Memory B cell (primary cell): ENCODE results near the gene ASCC3.

Experiments used
- ATAC-seq: fragments of 150-1000 bp; cut with Tn5 transposase; 2 replicates; pipeline ENCODE4 v1.10.0; 2021; ENCODE audit warnings: low read depth, mild to moderate bottlenecking, moderate library complexity
- DNase-seq, 2 donors: peaks; one replicate each; pipeline ENCODE4 v3.0.0; 2022; ENCODE audit warnings: low spot score in 2 of 2
- H3K27ac Mint-ChIP-seq: one replicate; pipeline ENCODE4 v1.8.0; 2022; ENCODE audit warnings: mild to moderate bottlenecking, moderate library complexity, mixed read lengths
- H3K27me3 Mint-ChIP-seq: one replicate; pipeline ENCODE4 v1.8.0; 2022; ENCODE audit warnings: mixed read lengths
- H3K36me3 Mint-ChIP-seq: one replicate; pipeline ENCODE4 v1.8.0; 2022; ENCODE audit warnings: mild to moderate bottlenecking, mixed read lengths
- H3K4me1 Mint-ChIP-seq: one replicate; pipeline ENCODE4 v1.8.0; 2022; ENCODE audit warnings: mixed read lengths
- H3K4me3 Mint-ChIP-seq: one replicate; pipeline ENCODE4 v1.8.0; 2022; ENCODE audit warnings: mild to moderate bottlenecking, moderate library complexity, mixed read lengths
- H3K9me3 Mint-ChIP-seq: one replicate; pipeline ENCODE4 v1.8.0; 2022; ENCODE audit warnings: mixed read lengths

The ASCC3 gene

DNA sequence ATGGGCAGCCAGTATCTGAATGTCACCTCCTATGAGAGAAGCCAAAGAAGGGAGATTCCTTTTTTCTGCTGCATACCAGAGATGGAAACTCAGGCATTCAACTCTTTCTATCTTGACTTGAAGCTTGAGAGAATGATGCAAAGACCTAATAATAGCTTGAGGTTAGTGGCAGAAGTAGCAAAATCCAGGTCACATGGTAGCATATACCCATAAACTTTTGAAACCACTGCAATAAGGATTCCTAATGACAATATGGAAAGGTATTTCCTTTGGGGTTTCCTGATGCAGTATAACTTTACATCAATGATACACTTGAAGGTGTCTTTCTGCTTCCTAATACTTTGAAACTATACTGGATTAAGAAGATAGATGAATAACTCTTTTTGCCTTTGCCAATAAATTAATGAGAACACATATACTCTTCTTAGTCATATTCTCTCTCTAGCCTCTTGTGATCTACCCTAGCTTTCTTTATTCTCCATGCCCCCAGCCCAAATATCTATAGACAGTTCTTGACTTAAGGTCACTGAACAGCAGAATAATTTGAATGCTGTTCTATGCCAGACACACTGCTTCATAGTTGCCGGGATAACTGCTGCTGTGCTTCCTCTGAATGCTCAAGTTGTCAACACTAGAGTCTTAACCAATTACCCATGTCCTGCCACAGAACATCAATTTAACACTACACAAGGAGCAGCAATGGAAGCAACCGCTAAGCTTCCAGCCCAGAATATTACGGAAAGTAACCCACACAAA lies 260.9 kb downstream of the ASCC3 start:
- Mint-ChIP-seq H3K4me3 (no peak overlapping the region), H3K4me1 (peaks cover 2% of the 10 kb centered on the region), H3K27ac (no peak overlapping the region), H3K27me3 (no peaks in the 10 kb centered on the region), H3K9me3 (no peaks in the 10 kb centered on the region), H3K36me3 (peaks cover 45% of the 10 kb centered on the region)
- DNase-seq, result no peak
- no peak for ATAC-seq

- no peak overlapping the region for H3K4me3 Mint-ChIP-seq
- H3K27me3 Mint-ChIP-seq, result no peaks in the 10 kb centered on the region
- peaks cover 2% of the 10 kb centered on the region for H3K4me1 Mint-ChIP-seq
- H3K9me3 Mint-ChIP-seq, result no peaks in the 10 kb centered on the region
- DNase-seq (no peak), ATAC-seq (no peak)
- H3K36me3 Mint-ChIP-seq, result peaks cover 39% of the 10 kb centered on the region
- no peak overlapping the region for H3K27ac Mint-ChIP-seq
Observed at GRCh38 chr6:100618351-100618671, 262.8 kb downstream of the ASCC3 start.

GRCh38 chr6:100617633-100618350 lies 263.3 kb downstream of the ASCC3 start:
- peaks cover 2% of the 10 kb centered on the region for H3K4me1 Mint-ChIP-seq
- no peak for ATAC-seq
- no peak overlapping the region for H3K4me3 Mint-ChIP-seq
- peaks cover 38% of the 10 kb centered on the region for H3K36me3 Mint-ChIP-seq
- DNase-seq, result no peak
- no peaks in the 10 kb centered on the region for H3K9me3 Mint-ChIP-seq
- H3K27me3 Mint-ChIP-seq, result no peaks in the 10 kb centered on the region
- H3K27ac Mint-ChIP-seq, result no peak overlapping the region

DNA sequence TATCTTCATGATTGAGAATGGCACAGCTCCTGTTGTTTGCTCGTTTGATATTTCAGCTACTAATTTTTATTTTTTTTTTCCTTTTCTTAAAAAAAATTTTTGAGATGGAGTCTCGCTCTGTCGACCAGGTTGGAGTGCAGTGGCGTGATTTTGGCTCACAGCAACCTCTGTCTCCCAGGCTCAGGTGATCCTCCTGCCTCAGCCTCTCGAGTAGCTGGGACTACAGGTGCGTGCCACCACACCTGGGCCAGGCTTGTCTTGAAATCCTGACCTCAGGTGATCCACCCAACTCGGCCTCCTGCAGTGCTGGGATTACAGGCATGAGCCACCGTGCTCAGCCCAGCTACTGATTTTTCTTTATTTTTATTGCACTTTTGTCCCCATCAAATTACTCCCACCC lies 266.2 kb downstream of the ASCC3 start:
- H3K4me1 Mint-ChIP-seq, result peaks cover 2% of the 10 kb centered on the region
- H3K27ac Mint-ChIP-seq, result no peak overlapping the region
- H3K27me3 Mint-ChIP-seq, result no peaks in the 10 kb centered on the region
- no peaks in the 10 kb centered on the region for H3K9me3 Mint-ChIP-seq
- H3K36me3 Mint-ChIP-seq, result peaks cover 20% of the 10 kb centered on the region
- no peak overlapping the region for H3K4me3 Mint-ChIP-seq
- no peak for DNase-seq
- no peak for ATAC-seq

GRCh38 chr6:100614386-100614785 lies 266.7 kb downstream of the ASCC3 start:
- ATAC-seq (no peak), DNase-seq (no peak)
- H3K27ac Mint-ChIP-seq, result no peak overlapping the region
- H3K36me3 Mint-ChIP-seq, result peaks cover 18% of the 10 kb centered on the region
- H3K27me3 Mint-ChIP-seq, result no peaks in the 10 kb centered on the region
- peaks cover 2% of the 10 kb centered on the region for H3K4me1 Mint-ChIP-seq
- no peak overlapping the region for H3K4me3 Mint-ChIP-seq
- H3K9me3 Mint-ChIP-seq, result no peaks in the 10 kb centered on the region

GRCh38 chr6:100613656-100614055 lies 267.5 kb downstream of the ASCC3 start:
- H3K4me1 Mint-ChIP-seq, result peaks cover 2% of the 10 kb centered on the region
- H3K4me3 Mint-ChIP-seq, result no peak overlapping the region
- no peaks in the 10 kb centered on the region for H3K9me3 Mint-ChIP-seq
- H3K27me3 Mint-ChIP-seq, result no peaks in the 10 kb centered on the region
- DNase-seq (no peak), ATAC-seq (no peak)
- H3K36me3 Mint-ChIP-seq, result peaks cover 18% of the 10 kb centered on the region
- H3K27ac Mint-ChIP-seq, result no peak overlapping the region

DNA sequence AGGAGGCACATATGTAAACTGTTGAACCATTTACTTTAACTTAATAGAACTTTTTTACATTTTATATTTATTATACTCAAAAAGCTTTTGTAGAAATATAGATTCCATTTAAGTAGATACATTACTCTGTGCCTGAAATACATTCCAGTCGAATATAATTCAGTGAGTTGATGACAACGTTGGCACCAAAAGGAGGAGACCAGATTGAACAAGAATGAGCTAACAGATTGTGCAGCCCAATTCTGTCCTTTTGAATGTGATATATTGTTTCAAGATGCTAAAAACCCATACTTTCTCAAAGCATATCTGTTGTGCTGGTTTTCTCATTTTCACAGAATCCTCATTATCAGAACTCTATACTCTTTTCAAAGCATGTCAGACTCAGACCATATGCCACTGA lies 269.0 kb downstream of the ASCC3 start:
- Mint-ChIP-seq H3K9me3 (no peaks in the 10 kb centered on the region), H3K36me3 (peaks cover 9% of the 10 kb centered on the region), H3K4me1 (no peaks in the 10 kb centered on the region), H3K27me3 (no peaks in the 10 kb centered on the region), H3K4me3 (no peak overlapping the region), H3K27ac (no peak overlapping the region)
- DNase-seq (no peak), ATAC-seq (no peak)

DNA sequence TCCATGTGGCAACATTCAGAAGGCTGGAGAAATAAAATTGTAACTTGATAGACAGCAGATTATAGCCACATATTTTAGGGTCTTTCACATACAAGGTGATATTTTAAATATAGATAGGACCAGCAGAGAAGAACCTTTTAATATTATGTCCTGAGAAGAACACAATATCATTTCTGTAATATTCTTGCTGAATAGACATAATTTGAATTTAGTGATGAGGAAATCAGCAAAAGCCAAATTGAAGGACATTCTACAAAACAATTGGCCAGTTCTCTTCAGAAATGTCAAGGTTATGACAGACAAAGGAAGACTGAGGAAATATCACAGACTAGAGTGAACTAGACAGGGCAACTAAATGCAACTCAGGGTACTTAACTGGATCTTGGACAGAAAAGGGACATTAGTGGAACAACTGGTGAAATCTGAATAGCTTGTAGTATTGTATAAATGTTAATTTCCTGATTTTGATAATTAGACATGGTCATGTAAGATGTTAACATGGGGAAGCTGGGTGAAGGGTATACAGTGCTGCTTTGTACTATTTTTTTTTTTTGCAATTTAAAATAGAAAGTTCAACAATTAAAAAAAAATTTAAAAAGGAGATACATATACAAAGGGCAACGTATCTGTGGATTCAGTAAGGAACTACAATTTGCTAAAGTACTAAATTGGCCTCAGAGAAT lies 281.9 kb downstream of the ASCC3 start:
- DNase-seq (no peak), ATAC-seq (no peak)
- Mint-ChIP-seq H3K4me3 (no peak overlapping the region), H3K27me3 (no peaks in the 10 kb centered on the region), H3K4me1 (no peaks in the 10 kb centered on the region), H3K36me3 (peaks cover 35% of the 10 kb centered on the region), H3K27ac (no peak overlapping the region), H3K9me3 (no peaks in the 10 kb centered on the region)

DNA sequence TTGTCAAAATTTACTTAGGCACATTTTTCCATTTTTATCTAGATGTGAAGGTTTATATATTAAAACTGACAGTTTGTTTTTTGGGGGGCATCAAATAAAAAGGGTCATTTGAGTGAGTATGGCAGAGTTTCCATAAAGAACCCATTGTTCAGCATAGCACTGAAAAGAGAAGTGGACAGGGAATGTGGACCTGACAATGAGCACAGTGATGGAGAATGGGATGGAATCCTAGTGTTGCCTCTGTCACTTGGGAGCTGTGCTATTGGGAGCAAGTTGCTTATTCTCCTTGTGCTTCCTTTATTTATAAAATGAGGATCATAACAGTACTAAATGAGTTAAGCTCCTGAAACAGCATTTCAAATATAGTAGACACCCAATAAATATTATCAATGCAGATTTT lies 285.7 kb downstream of the ASCC3 start:
- no peaks in the 10 kb centered on the region for H3K4me1 Mint-ChIP-seq
- no peak overlapping the region for H3K4me3 Mint-ChIP-seq
- DNase-seq (no peak), ATAC-seq (no peak)
- no peaks in the 10 kb centered on the region for H3K9me3 Mint-ChIP-seq
- no peaks in the 10 kb centered on the region for H3K27me3 Mint-ChIP-seq
- H3K27ac Mint-ChIP-seq, result no peak overlapping the region
- peaks cover 20% of the 10 kb centered on the region for H3K36me3 Mint-ChIP-seq

DNA sequence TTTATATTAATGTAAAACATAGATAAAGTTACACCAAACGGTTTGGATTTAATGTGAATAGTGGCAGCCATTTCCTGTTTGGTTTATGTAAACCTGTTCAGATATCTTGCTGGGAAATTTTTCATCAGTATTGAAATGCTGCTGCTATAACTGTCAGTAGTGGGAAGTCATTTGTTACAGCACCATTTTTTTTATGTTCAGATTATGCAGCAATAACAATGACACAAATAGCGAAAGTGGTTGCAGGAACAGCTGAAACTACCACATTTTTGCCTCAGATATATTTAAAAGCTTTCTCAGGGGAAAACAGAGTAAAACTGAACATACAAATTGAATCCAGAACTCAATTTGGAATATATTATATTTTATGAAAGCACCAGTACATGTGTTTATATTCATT lies 287.6 kb downstream of the ASCC3 start:
- no peaks in the 10 kb centered on the region for H3K9me3 Mint-ChIP-seq
- peaks cover 25% of the 10 kb centered on the region for H3K36me3 Mint-ChIP-seq
- no peak for ATAC-seq
- no peak overlapping the region for H3K4me3 Mint-ChIP-seq
- no peaks in the 10 kb centered on the region for H3K4me1 Mint-ChIP-seq
- no peak for DNase-seq
- no peaks in the 10 kb centered on the region for H3K27me3 Mint-ChIP-seq
- no peak overlapping the region for H3K27ac Mint-ChIP-seq

DNA sequence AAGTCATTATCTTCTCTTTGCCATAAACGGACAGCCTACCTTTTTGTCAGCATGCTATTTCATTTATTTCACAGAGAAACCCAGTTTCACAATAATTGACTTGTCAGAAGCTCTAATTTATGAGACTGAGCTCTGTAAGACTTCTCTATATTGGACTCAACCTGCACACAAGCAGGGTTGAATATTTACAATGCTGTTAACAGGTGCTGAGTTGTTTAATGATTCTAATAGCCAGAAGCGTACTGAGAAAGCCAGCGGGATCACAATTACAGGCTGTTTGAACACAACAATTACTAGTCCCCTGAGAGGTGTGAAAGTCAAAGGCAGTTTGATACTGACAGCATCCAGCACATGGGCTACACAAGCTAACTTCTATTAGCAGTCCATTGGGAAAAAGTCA lies 288.2 kb downstream of the ASCC3 start:
- peaks cover 25% of the 10 kb centered on the region for H3K36me3 Mint-ChIP-seq
- H3K4me3 Mint-ChIP-seq, result no peak overlapping the region
- DNase-seq, result no peak
- no peak overlapping the region for H3K27ac Mint-ChIP-seq
- no peak for ATAC-seq
- no peaks in the 10 kb centered on the region for H3K4me1 Mint-ChIP-seq
- no peaks in the 10 kb centered on the region for H3K27me3 Mint-ChIP-seq
- no peaks in the 10 kb centered on the region for H3K9me3 Mint-ChIP-seq

GRCh38 chr6:100577425-100577824 lies 303.7 kb downstream of the ASCC3 start:
- Mint-ChIP-seq H3K4me3 (no peak overlapping the region), H3K27me3 (no peaks in the 10 kb centered on the region), H3K36me3 (peaks cover 7% of the 10 kb centered on the region), H3K27ac (no peak overlapping the region), H3K4me1 (no peaks in the 10 kb centered on the region), H3K9me3 (no peaks in the 10 kb centered on the region)
- no peak for ATAC-seq
- DNase-seq, result no peak

GRCh38 chr6:100575921-100576320 lies 305.2 kb downstream of the ASCC3 start:
- ATAC-seq, result no peak
- H3K27me3 Mint-ChIP-seq, result no peaks in the 10 kb centered on the region

GRCh38 chr6:100574836-100575235 lies 306.3 kb downstream of the ASCC3 start:
- DNase-seq (no peak), ATAC-seq (no peak)
- H3K27me3 Mint-ChIP-seq, result no peaks in the 10 kb centered on the region
- H3K4me1 Mint-ChIP-seq, result no peaks in the 10 kb centered on the region
- H3K36me3 Mint-ChIP-seq, result peaks cover 25% of the 10 kb centered on the region
- peaks cover 5% of the 10 kb centered on the region for H3K9me3 Mint-ChIP-seq
- no peak overlapping the region for H3K4me3 Mint-ChIP-seq
- H3K27ac Mint-ChIP-seq, result no peak overlapping the region

More at GRCh38 chr6:100575921-100576320, 305.2 kb downstream of the ASCC3 start:
- Mint-ChIP-seq H3K36me3 (peaks cover 14% of the 10 kb centered on the region), H3K9me3 (no peaks in the 10 kb centered on the region), H3K4me1 (no peaks in the 10 kb centered on the region), H3K27ac (no peak overlapping the region), H3K4me3 (no peak overlapping the region)
- no peak for DNase-seq
